GM18907 (cell line): ENCODE results near the gene MRPL4.

Experiments
- ATAC-seq: cut with Tn5 transposase; IDR thresholded peaks from one replicate; pipeline ENCODE4 v1.9.1; 2021; ENCODE audit warnings: mild to moderate bottlenecking, moderate library complexity; ENCODE audit not compliant: unreplicated experiment

MRPL4 gene

GRCh38 chr19:10309423-10309822 is 57.4 kb downstream of the MRPL4 start, which contains the start of gene ZGLP1:
Gene ZGLP1, minus strand, starts transcription at chr19:10309815.
- ATAC-seq: no peak
